Skeletal muscle cell (primary cell): ENCODE data around the gene NLRP6.
"Not testable (repeated sequence)": the region's sequence is repeated elsewhere in the genome, so short reads cannot be mapped to it uniquely, and the experiment has no call there.

ENCODE experiments used
- DNase-seq: peaks from one replicate; pipeline ENCODE4 v3.0.0-alpha.2; 2010; ENCODE audit warnings: low read depth
- H3K4me3 ChIP-seq: 2 replicates; pipeline ENCODE4 v1.5.1; 2011; ENCODE audit warnings: low read depth, mild to moderate bottlenecking, control low read depth, low read length, moderate library complexity

Gene NLRP6

GRCh38 chr11:332651-333480 is 54.7 kb downstream of the NLRP6 start:
- no peak overlapping the region for H3K4me3 ChIP-seq
- no peak for DNase-seq

DNA sequence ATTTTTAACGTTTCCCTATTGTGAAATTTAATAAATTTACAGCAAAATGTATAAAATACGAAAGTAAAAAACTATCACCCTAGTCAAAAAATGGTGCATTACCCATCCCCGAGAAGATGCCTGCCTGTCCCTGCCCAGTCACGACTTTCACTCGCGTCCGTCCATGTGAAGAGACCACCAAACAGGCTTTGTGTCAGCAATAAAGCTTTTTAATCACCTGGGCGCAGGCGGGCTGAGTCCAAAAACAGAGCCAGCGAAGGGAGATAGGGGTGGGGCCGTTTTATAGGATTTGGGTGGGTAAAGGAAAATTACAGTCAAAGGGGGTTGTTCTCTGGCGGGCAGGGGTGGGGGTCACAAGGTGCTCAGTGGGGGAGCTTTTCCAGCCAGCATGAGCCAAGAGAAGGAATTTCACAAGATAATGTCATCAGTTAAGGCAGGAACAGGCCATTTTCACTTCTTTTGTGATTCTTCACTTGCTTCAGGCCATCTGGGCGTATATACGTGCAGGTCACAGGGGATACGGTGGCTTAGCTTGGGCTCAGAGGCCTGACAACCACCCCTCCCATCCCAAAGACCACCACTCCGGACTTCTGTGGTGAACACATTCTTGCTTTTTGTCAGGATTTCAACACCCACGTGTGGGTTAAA is 55.5 kb downstream of the NLRP6 start:
- H3K4me3 ChIP-seq, DNase-seq: not testable (repeated sequence)

GRCh38 chr11:334264-334994 is 56.2 kb downstream of the NLRP6 start:
- no peak overlapping the region for H3K4me3 ChIP-seq
- peak; percentile 43 for DNase-seq
